Chondrocyte (in vitro differentiated cells): ENCODE results near the gene NOP16. TPM values are rescaled to one million over a fixed set of nuclear protein-coding genes. Genes with fewer than 3 reads are reported as not detected.

Experiments
- DNase-seq: peaks from one replicate; pipeline ENCODE4 v3.0.0; 2021; ENCODE audit warnings: mixed read lengths, low spot score
- H3K27ac Mint-ChIP-seq: one replicate; pipeline ENCODE4 v1.8.0; 2021; ENCODE audit warnings: mild to moderate bottlenecking, moderate library complexity, mixed read lengths; ENCODE audit not compliant: unreplicated experiment
- H3K27me3 Mint-ChIP-seq: 2 replicates; pipeline ENCODE4 v1.8.0; 2021; ENCODE audit warnings: low read depth, mixed read lengths
- H3K36me3 Mint-ChIP-seq: 2 replicates; pipeline ENCODE4 v1.8.0; 2021; ENCODE audit warnings: low read depth, mixed read lengths
- H3K4me1 Mint-ChIP-seq: 2 replicates; pipeline ENCODE4 v1.8.0; 2021; ENCODE audit warnings: low read depth, mild to moderate bottlenecking, mixed read lengths
- H3K4me3 Mint-ChIP-seq: one replicate; pipeline ENCODE4 v1.8.0; 2021; ENCODE audit warnings: mild to moderate bottlenecking, moderate library complexity, mixed read lengths; ENCODE audit not compliant: unreplicated experiment
- H3K9me3 Mint-ChIP-seq: 2 replicates; pipeline ENCODE4 v1.8.0; 2021; ENCODE audit warnings: low read depth, mixed read lengths
- total RNA-seq: library from RNA; stranded (reverse); gene quantifications from 3 replicates; pipeline ENCODE4 v1.2.1, GENCODE V29; 2021
- TF ChIP-seq, protein P1 (sequence below): fragments of 200-600 bp; sonication (generic); IDR thresholded peaks from 2 replicates; pipeline ENCODE4 v1.5.0; 2021; ENCODE audit warnings: antibody characterized with exemption, mild to moderate bottlenecking, moderate library complexity

The NOP16 gene
- total RNA-seq, 1 donor from 2014 or later = 19.9 TPM

GRCh38 chr5:176364765-176365350 is 23.5 kb downstream of the NOP16 start:
- peak overlapping the region; percentile 49 for H3K27ac Mint-ChIP-seq
- TF ChIP-seq, protein P1, sequence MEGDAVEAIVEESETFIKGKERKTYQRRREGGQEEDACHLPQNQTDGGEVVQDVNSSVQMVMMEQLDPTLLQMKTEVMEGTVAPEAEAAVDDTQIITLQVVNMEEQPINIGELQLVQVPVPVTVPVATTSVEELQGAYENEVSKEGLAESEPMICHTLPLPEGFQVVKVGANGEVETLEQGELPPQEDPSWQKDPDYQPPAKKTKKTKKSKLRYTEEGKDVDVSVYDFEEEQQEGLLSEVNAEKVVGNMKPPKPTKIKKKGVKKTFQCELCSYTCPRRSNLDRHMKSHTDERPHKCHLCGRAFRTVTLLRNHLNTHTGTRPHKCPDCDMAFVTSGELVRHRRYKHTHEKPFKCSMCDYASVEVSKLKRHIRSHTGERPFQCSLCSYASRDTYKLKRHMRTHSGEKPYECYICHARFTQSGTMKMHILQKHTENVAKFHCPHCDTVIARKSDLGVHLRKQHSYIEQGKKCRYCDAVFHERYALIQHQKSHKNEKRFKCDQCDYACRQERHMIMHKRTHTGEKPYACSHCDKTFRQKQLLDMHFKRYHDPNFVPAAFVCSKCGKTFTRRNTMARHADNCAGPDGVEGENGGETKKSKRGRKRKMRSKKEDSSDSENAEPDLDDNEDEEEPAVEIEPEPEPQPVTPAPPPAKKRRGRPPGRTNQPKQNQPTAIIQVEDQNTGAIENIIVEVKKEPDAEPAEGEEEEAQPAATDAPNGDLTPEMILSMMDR = no peak
- no peaks in the 10 kb centered on the region for H3K9me3 Mint-ChIP-seq
- DNase-seq = no peak
- peaks cover 17% of the 10 kb centered on the region for H3K36me3 Mint-ChIP-seq
- H3K27me3 Mint-ChIP-seq = no peaks in the 10 kb centered on the region
- H3K4me1 Mint-ChIP-seq = peaks cover 32% of the 10 kb centered on the region
- H3K4me3 Mint-ChIP-seq = peak overlapping the region; percentile 65

DNA sequence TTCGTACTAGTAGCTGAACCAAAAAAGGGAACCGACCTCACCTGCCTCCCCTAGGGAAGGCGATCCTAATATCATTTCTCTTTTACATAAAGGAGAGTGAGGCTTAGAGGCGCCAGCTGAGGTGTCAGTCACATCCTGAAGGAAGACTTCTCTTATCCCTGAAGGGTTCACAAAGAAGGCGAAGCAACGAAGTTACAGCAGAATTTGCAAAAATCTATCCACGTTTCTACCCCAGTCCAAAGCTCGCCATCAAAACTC is 26.2 kb downstream of the NOP16 start:
- peaks cover 3% of the 10 kb centered on the region for H3K36me3 Mint-ChIP-seq
- H3K4me3 Mint-ChIP-seq = peak overlapping the region; percentile 97
- peaks cover 37% of the 10 kb centered on the region for H3K4me1 Mint-ChIP-seq
- H3K27ac Mint-ChIP-seq = peak overlapping the region; percentile 94
- H3K9me3 Mint-ChIP-seq = no peaks in the 10 kb centered on the region
- TF ChIP-seq, protein P1 = no peak
- H3K27me3 Mint-ChIP-seq = no peaks in the 10 kb centered on the region
- DNase-seq = no peak

- Mint-ChIP-seq H3K4me1 (peaks cover 34% of the 10 kb centered on the region), H3K27me3 (no peaks in the 10 kb centered on the region), H3K4me3 (peak within 1 kb of the TSS; percentile 97), H3K27ac (peak within 1 kb of the TSS; percentile 94), H3K36me3 (peaks cover 3% of the 10 kb centered on the region), H3K9me3 (no peaks in the 10 kb centered on the region)
- TF ChIP-seq, protein P1 = peak; percentile 66
- peak; percentile 97 for DNase-seq
These were observed 26.8 kb downstream of the NOP16 start, which contains the start of gene KIAA1191 for GRCh38 chr5:176361437-176362232. Gene KIAA1191 (minus strand): TSS chr5:176361764. CDS start chr5:176359508, 2,256 bp downstream.

DNA sequence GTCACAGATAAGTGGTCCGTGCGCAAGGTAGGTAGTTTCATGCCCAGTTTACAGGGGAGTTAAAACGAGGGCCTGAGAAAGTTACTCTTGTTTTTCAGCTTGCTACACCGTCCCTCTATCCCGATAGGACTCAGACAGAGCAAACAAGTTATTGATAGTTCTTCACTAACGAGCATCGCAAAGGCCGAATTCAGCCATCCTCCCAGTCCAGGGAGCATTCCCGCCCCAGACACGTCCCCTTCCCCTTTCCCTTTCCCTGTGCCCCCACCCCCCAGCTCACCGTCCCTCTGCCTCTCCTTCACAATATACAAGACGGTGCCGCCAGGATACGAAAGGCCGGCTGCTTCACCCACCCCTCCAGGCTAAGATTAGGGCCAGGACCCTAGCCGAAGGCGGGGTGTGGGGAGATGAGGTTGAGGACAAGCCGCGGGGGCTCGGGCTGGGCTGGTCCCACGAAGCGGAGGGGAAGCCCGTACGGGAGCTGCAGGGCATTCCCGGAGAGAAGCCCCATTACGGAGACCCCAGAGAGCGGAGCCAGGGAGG is 27.4 kb downstream of the NOP16 start:
- no peak for DNase-seq
- H3K27ac Mint-ChIP-seq = peak overlapping the region; percentile 94
- peak overlapping the region; percentile 97 for H3K4me3 Mint-ChIP-seq
- peaks cover 4% of the 10 kb centered on the region for H3K36me3 Mint-ChIP-seq
- TF ChIP-seq, protein P1 = no peak
- H3K4me1 Mint-ChIP-seq = peaks cover 28% of the 10 kb centered on the region
- H3K27me3 Mint-ChIP-seq = no peaks in the 10 kb centered on the region
- H3K9me3 Mint-ChIP-seq = no peaks in the 10 kb centered on the region

- TF ChIP-seq, protein P1 = no peak
- no peak overlapping the region for H3K27ac Mint-ChIP-seq
- no peak for DNase-seq
These were observed 28.7 kb downstream of the NOP16 start for GRCh38 chr5:176359658-176360057.

More at GRCh38 chr5:176359658-176360057, 28.7 kb downstream of the NOP16 start:
- Mint-ChIP-seq H3K27me3 (no peaks in the 10 kb centered on the region), H3K36me3 (peaks cover 7% of the 10 kb centered on the region), H3K4me1 (peaks cover 25% of the 10 kb centered on the region), H3K4me3 (peak overlapping the region; percentile 97), H3K9me3 (no peaks in the 10 kb centered on the region)
